Stomach smooth muscle (tissue), 2 donors: ENCODE data around the gene CAPZA1.

Experiments used
- H3K27ac ChIP-seq: one replicate; pipeline ENCODE4 v1.7.0; 2013; ENCODE audit warnings: mild to moderate bottlenecking, low read length, inconsistent platforms
- H3K27me3 ChIP-seq, 2 donors: one replicate each; pipeline ENCODE4 v1.7.0; 2013; ENCODE audit warnings: low read length in 2 of 2; ENCODE audit not compliant: insufficient read depth in 2 of 2, control insufficient read depth in 1 of 2
- H3K36me3 ChIP-seq, 2 donors: one replicate each; pipeline ENCODE4 v1.7.0; 2013; ENCODE audit warnings: low read length in 2 of 2; ENCODE audit not compliant: control insufficient read depth in 2 of 2, insufficient read depth in 2 of 2
- H3K4me1 ChIP-seq: one replicate; pipeline ENCODE4 v1.7.0; 2013; ENCODE audit warnings: low read length; ENCODE audit not compliant: control insufficient read depth, insufficient read depth
- H3K4me3 ChIP-seq, 2 donors: one replicate each; pipeline ENCODE4 v1.7.0; 2013; ENCODE audit warnings: low read length in 2 of 2
- H3K9ac ChIP-seq, 2 donors: one replicate each; pipeline ENCODE4 v1.7.0; 2013; ENCODE audit warnings: low read length in 2 of 2, mild to moderate bottlenecking in 1 of 2
- H3K9me3 ChIP-seq, 2 donors: one replicate each; pipeline ENCODE4 v1.7.0; 2013; ENCODE audit warnings: low read length in 2 of 2; ENCODE audit not compliant: control insufficient read depth in 2 of 2
- donor health status: healthy.
- donor health status: Pancreatic carcinoma.

CAPZA1 gene

GRCh38 chr1:112619518-112620376, at the start of gene CAPZA1:
TSS of gene CAPZA1 (plus strand) at chr1:112619832. CDS start at chr1:112619845, 13 bp downstream.
- peaks cover 12% of the 10 kb centered on the region for H3K4me1 ChIP-seq
- peak within 1 kb of the TSS; percentile 96 to 100 for H3K4me3 ChIP-seq
- no peaks in the 10 kb centered on the region for H3K9me3 ChIP-seq
- H3K36me3 ChIP-seq, result peaks cover 2 to 5% of the 10 kb centered on the region in 2 donors
- peak within 1 kb of the TSS; percentile 100 for H3K27ac ChIP-seq
- peak within 1 kb of the TSS; percentile 99 to 100 for H3K9ac ChIP-seq
- no peaks in the 10 kb centered on the region for H3K27me3 ChIP-seq

GRCh38 chr1:112575154-112575804, 44.4 kb upstream of the CAPZA1 start:
- H3K27ac ChIP-seq, result no peak overlapping the region
- H3K9ac ChIP-seq, result no peak overlapping the region
- no peaks in the 10 kb centered on the region for H3K27me3 ChIP-seq
- no peaks in the 10 kb centered on the region for H3K9me3 ChIP-seq
- no peaks in the 10 kb centered on the region for H3K4me1 ChIP-seq
- no peak overlapping the region for H3K4me3 ChIP-seq
- peaks cover 16 to 24% of the 10 kb centered on the region in 2 donors for H3K36me3 ChIP-seq

- H3K27me3 ChIP-seq, result no peaks in the 10 kb centered on the region
- no peak overlapping the region for H3K9ac ChIP-seq
- H3K4me3 ChIP-seq, result no peak overlapping the region
- peaks cover 16 to 31% of the 10 kb centered on the region in 2 donors for H3K36me3 ChIP-seq
- H3K9me3 ChIP-seq, result no peaks in the 10 kb centered on the region
- H3K4me1 ChIP-seq, result no peaks in the 10 kb centered on the region
- H3K27ac ChIP-seq, result no peak overlapping the region
Measured at GRCh38 chr1:112576240-112576639, 43.4 kb upstream of the CAPZA1 start.

GRCh38 chr1:112579801-112580510, 39.7 kb upstream of the CAPZA1 start:
- Histone ChIP-seq H3K36me3 (peaks cover 16 to 30% of the 10 kb centered on the region in 2 donors), H3K9ac (no peak overlapping the region), H3K9me3 (no peaks in the 10 kb centered on the region), H3K4me1 (no peaks in the 10 kb centered on the region), H3K4me3 (no peak overlapping the region), H3K27ac (no peak overlapping the region), H3K27me3 (no peaks in the 10 kb centered on the region)

DNA sequence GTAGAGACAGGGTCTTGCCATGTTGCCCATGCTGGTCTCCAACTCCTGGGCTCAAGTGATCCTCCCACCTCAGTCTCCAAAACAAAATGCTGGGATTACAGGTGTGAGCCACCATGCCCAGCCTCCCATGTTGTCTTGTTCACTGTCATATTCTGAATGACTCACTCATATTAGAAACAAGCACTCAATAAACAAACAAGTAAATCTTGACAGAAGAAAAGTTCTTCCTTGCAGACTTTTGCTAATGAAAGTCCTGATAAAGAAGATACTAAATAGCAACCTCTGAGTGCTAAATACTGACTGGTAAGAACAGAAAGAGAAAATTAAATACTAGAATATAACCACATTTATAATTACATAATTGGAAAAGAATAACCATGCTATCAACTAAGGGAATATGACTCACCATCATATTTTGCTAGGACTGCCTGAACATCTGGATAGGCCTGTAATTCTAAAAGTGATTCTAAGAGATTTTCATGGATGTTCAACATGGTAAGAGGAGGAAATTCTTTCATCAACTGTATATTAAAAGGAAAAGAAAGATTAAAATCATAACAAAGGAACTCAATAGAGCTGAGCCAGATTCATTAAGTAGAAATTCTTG, 37.9 kb upstream of the CAPZA1 start:
- Histone ChIP-seq H3K9me3 (no peaks in the 10 kb centered on the region), H3K4me1 (no peaks in the 10 kb centered on the region), H3K36me3 (peaks cover 8 to 28% of the 10 kb centered on the region in 2 donors), H3K9ac (no peak overlapping the region), H3K4me3 (no peak overlapping the region), H3K27me3 (no peaks in the 10 kb centered on the region), H3K27ac (no peak overlapping the region)

DNA sequence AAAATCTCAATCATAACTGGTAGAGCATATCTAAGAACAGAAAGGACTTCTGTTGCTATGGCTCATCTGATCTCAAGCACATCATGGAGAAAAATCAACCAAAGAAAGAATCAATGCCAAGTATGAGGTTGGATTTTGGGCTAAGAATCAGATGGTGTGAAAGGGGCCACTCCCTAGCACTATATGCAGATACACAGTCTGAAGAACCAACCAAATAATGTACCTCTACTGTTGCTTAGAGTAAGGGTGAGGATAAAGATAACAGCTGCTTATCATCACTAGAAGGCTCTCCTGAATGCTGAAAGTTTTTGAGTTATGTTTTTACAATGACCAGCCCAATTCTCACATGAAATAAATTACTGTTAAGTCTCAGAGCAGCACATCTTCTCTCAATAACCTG, 36.3 kb upstream of the CAPZA1 start:
- H3K4me1 ChIP-seq, result no peaks in the 10 kb centered on the region
- no peak overlapping the region for H3K27ac ChIP-seq
- H3K9ac ChIP-seq, result no peak overlapping the region
- no peak overlapping the region for H3K4me3 ChIP-seq
- no peaks in the 10 kb centered on the region for H3K9me3 ChIP-seq
- peaks cover 9 to 19% of the 10 kb centered on the region in 2 donors for H3K36me3 ChIP-seq
- no peaks in the 10 kb centered on the region for H3K27me3 ChIP-seq

DNA sequence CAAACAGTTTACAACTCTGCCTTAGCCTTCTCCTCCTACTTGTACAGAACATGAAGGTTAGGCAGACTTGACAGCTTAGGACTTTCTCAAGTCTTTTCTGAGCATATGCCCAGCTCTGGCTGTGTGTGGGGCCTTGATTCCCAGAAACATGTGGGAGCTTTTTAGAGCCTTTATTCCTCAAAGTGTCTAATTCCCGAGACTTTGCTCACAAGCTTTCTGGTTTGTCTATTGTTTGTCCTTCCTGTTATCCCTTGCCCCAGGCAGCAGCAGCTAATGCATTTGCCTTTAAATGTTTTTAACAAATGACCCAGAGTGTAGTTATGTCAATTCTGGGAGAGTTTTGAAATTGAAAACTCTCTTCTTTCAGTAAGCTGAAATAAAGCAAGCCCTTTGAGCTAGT, 29.9 kb upstream of the CAPZA1 start:
- no peak overlapping the region for H3K9ac ChIP-seq
- peaks cover 7 to 10% of the 10 kb centered on the region in 2 donors for H3K36me3 ChIP-seq
- H3K4me1 ChIP-seq, result no peaks in the 10 kb centered on the region
- H3K4me3 ChIP-seq, result no peak overlapping the region
- H3K27me3 ChIP-seq, result no peaks in the 10 kb centered on the region
- no peaks in the 10 kb centered on the region for H3K9me3 ChIP-seq
- no peak overlapping the region for H3K27ac ChIP-seq

DNA sequence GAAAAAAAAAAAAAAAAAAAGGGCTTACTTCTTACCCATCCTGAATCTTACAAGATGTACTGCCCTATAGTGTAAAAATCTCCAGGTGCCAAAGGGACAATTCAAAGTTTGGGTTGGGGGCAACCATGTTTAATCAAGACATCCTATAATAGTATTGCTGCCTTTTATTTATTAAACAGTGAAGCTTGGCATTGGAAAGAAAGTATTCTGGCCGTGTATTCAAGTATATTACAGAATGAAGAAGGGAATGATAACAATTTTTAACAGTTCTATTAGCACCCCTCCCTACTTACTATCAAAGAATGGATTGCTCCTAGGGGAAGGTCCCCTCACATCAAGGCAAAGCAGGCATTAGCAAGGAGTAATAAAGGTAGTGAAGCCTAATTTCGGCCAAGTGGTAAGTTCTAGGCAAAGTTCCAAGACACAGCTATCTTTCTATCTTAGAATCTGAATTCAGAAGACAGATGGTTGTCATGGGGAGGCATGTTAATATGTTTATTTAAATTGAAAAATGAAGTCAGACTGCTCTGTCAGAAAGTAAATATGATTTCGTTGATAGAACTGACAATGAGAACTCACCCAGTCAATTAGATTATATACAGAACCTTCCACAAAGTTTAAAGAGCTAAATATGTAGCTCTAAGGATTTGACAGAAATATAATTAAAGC, 25.3 kb upstream of the CAPZA1 start:
- Histone ChIP-seq H3K27ac (no peak overlapping the region), H3K36me3 (peaks cover 6 to 15% of the 10 kb centered on the region in 2 donors), H3K9me3 (no peaks in the 10 kb centered on the region), H3K4me3 (no peak overlapping the region), H3K4me1 (no peaks in the 10 kb centered on the region), H3K9ac (no peak overlapping the region), H3K27me3 (no peaks in the 10 kb centered on the region)

GRCh38 chr1:112599477-112599876, 20.2 kb upstream of the CAPZA1 start:
- Histone ChIP-seq H3K27me3 (no peaks in the 10 kb centered on the region), H3K4me3 (no peak overlapping the region), H3K9me3 (no peaks in the 10 kb centered on the region), H3K36me3 (peaks cover 9 to 19% of the 10 kb centered on the region in 2 donors), H3K9ac (no peak overlapping the region), H3K27ac (no peak overlapping the region), H3K4me1 (no peaks in the 10 kb centered on the region)

- Histone ChIP-seq H3K9me3 (no peaks in the 10 kb centered on the region), H3K36me3 (peaks cover 13 to 19% of the 10 kb centered on the region in 2 donors), H3K4me3 (no peak overlapping the region), H3K27me3 (no peaks in the 10 kb centered on the region), H3K9ac (no peak overlapping the region), H3K4me1 (no peaks in the 10 kb centered on the region), H3K27ac (no peak overlapping the region)
Measured at GRCh38 chr1:112603012-112603411, 16.6 kb upstream of the CAPZA1 start.
